Stimulated activated naive CD8-positive, alpha-beta T cell treated with anti-CD3 and anti-CD28 coated beads, Interleukin-15, amount 100 ng/mL, for 72 hours (primary cell): ENCODE data around the gene NDUFB10.
A peak's percentile ranks its signal among the peaks of the same experiment; 100 is the strongest.

Source experiments
- ATAC-seq: fragments of 150-1000 bp; cut with Tn5 transposase; 2 replicates; pipeline ENCODE4 v1.10.0; 2021; ENCODE audit warnings: mild to moderate bottlenecking, moderate library complexity
- DNase-seq, 2 donors: peaks; one replicate each; pipeline ENCODE4 v3.0.0; 2021 to 2022
- H3K27ac Mint-ChIP-seq, 2 donors: one replicate each; pipeline ENCODE4 v1.8.0; 2022; ENCODE audit warnings: mild to moderate bottlenecking in 2 of 2, mixed read lengths in 2 of 2, moderate library complexity in 2 of 2
- H3K27me3 Mint-ChIP-seq: one replicate; pipeline ENCODE4 v1.8.0; 2022; ENCODE audit warnings: mixed read lengths
- H3K4me1 Mint-ChIP-seq: one replicate; pipeline ENCODE4 v1.8.0; 2022; ENCODE audit warnings: mild to moderate bottlenecking, mixed read lengths
- H3K4me3 Mint-ChIP-seq, 2 donors: one replicate each; pipeline ENCODE4 v1.8.0; 2022; ENCODE audit warnings: mild to moderate bottlenecking in 2 of 2, mixed read lengths in 2 of 2, moderate library complexity in 1 of 2
- H3K9me3 Mint-ChIP-seq, 2 donors: one replicate each; pipeline ENCODE4 v1.8.0; 2022; ENCODE audit warnings: mixed read lengths in 2 of 2

NDUFB10 gene

GRCh38 chr16:1993731-1994131 lies 34.4 kb downstream of the NDUFB10 start:
- Mint-ChIP-seq H3K27ac (peak overlapping the region; percentile 19 to 54), H3K4me1 (peaks cover 46% of the 10 kb centered on the region), H3K27me3 (peaks cover 17% of the 10 kb centered on the region), H3K9me3 (no peaks in the 10 kb centered on the region), H3K4me3 (no peak overlapping the region)
- peak; percentile 10 for ATAC-seq
- DNase-seq: peak in 1 of 2 donors; percentile 44

GRCh38 chr16:1997494-1998359 lies 38.4 kb downstream of the NDUFB10 start:
- peak overlapping the region in 1 of 2 donors; percentile 49 for H3K27ac Mint-ChIP-seq
- H3K4me1 Mint-ChIP-seq: peaks cover 25% of the 10 kb centered on the region
- H3K9me3 Mint-ChIP-seq: no peaks in the 10 kb centered on the region
- H3K4me3 Mint-ChIP-seq: no peak overlapping the region
- H3K27me3 Mint-ChIP-seq: no peaks in the 10 kb centered on the region
- DNase-seq: no peak
- ATAC-seq: no peak

GRCh38 chr16:1998360-1998835 lies 39.1 kb downstream of the NDUFB10 start:
- DNase-seq: no peak
- no peak overlapping the region for H3K4me3 Mint-ChIP-seq
- no peak for ATAC-seq
- H3K27ac Mint-ChIP-seq: no peak overlapping the region
- no peaks in the 10 kb centered on the region for H3K27me3 Mint-ChIP-seq
- no peaks in the 10 kb centered on the region for H3K9me3 Mint-ChIP-seq
- H3K4me1 Mint-ChIP-seq: peaks cover 22% of the 10 kb centered on the region

GRCh38 chr16:1998852-1999801 lies 39.8 kb downstream of the NDUFB10 start:
- H3K4me3 Mint-ChIP-seq: no peak overlapping the region
- DNase-seq: no peak
- H3K27me3 Mint-ChIP-seq: no peaks in the 10 kb centered on the region
- no peaks in the 10 kb centered on the region for H3K9me3 Mint-ChIP-seq
- peaks cover 19% of the 10 kb centered on the region for H3K4me1 Mint-ChIP-seq
- ATAC-seq: no peak
- peak overlapping the region in 1 of 2 donors; percentile 76 for H3K27ac Mint-ChIP-seq

- Mint-ChIP-seq H3K4me1 (peaks cover 28% of the 10 kb centered on the region), H3K27me3 (no peaks in the 10 kb centered on the region), H3K9me3 (no peaks in the 10 kb centered on the region), H3K4me3 (no peak overlapping the region), H3K27ac (no peak overlapping the region)
- no peak for DNase-seq
- no peak for ATAC-seq
These were observed 40.7 kb downstream of the NDUFB10 start for GRCh38 chr16:1999866-2000514.

- H3K4me3 Mint-ChIP-seq: no peak overlapping the region
- ATAC-seq: no peak
These were observed 41.7 kb downstream of the NDUFB10 start for GRCh38 chr16:2001035-2001434.

GRCh38 chr16:2001456-2002355 lies 42.4 kb downstream of the NDUFB10 start:
- ATAC-seq: no peak
- no peak for DNase-seq
- Mint-ChIP-seq H3K4me3 (no peak overlapping the region), H3K27me3 (no peaks in the 10 kb centered on the region), H3K4me1 (peaks cover 36% of the 10 kb centered on the region), H3K27ac (no peak overlapping the region), H3K9me3 (no peaks in the 10 kb centered on the region)

More at GRCh38 chr16:2001035-2001434, 41.7 kb downstream of the NDUFB10 start:
- H3K4me1 Mint-ChIP-seq: peaks cover 36% of the 10 kb centered on the region
- no peak for DNase-seq
- peak overlapping the region in 1 of 2 donors; percentile 45 for H3K27ac Mint-ChIP-seq
- H3K9me3 Mint-ChIP-seq: no peaks in the 10 kb centered on the region
- no peaks in the 10 kb centered on the region for H3K27me3 Mint-ChIP-seq

- no peaks in the 10 kb centered on the region for H3K9me3 Mint-ChIP-seq
These were observed 43.3 kb downstream of the NDUFB10 start for GRCh38 chr16:2002406-2003230.

GRCh38 chr16:2003231-2003826 lies 44.0 kb downstream of the NDUFB10 start:
- H3K4me3 Mint-ChIP-seq: no peak overlapping the region
- H3K9me3 Mint-ChIP-seq: no peaks in the 10 kb centered on the region
- H3K27me3 Mint-ChIP-seq: no peaks in the 10 kb centered on the region
- ATAC-seq (no peak), DNase-seq (no peak)
- peaks cover 46% of the 10 kb centered on the region for H3K4me1 Mint-ChIP-seq
- H3K27ac Mint-ChIP-seq: no peak overlapping the region

More at GRCh38 chr16:2002406-2003230, 43.3 kb downstream of the NDUFB10 start:
- ATAC-seq: no peak
- Mint-ChIP-seq H3K4me1 (peaks cover 39% of the 10 kb centered on the region), H3K27me3 (no peaks in the 10 kb centered on the region), H3K27ac (peak overlapping the region in 1 of 2 donors; percentile 59), H3K4me3 (no peak overlapping the region)
- no peak for DNase-seq

- Mint-ChIP-seq H3K27ac (no peak overlapping the region), H3K9me3 (no peaks in the 10 kb centered on the region), H3K27me3 (no peaks in the 10 kb centered on the region), H3K4me3 (peak overlapping the region in 1 of 2 donors; percentile 13), H3K4me1 (peaks cover 53% of the 10 kb centered on the region)
- ATAC-seq (peak; percentile 87), DNase-seq (peak; percentile 87 to 90)
These were observed 44.7 kb downstream of the NDUFB10 start for GRCh38 chr16:2003827-2004641.

GRCh38 chr16:2004795-2005517 lies 45.6 kb downstream of the NDUFB10 start:
- H3K4me3 Mint-ChIP-seq: peak overlapping the region in 1 of 2 donors; percentile 46
- DNase-seq (no peak), ATAC-seq (no peak)
- no peaks in the 10 kb centered on the region for H3K9me3 Mint-ChIP-seq
- H3K4me1 Mint-ChIP-seq: peaks cover 53% of the 10 kb centered on the region
- no peak overlapping the region for H3K27ac Mint-ChIP-seq
- no peaks in the 10 kb centered on the region for H3K27me3 Mint-ChIP-seq

GRCh38 chr16:2005646-2006045 lies 46.3 kb downstream of the NDUFB10 start:
- H3K9me3 Mint-ChIP-seq: no peaks in the 10 kb centered on the region
- peaks cover 59% of the 10 kb centered on the region for H3K4me1 Mint-ChIP-seq
- peak overlapping the region in 1 of 2 donors; percentile 70 for H3K4me3 Mint-ChIP-seq
- no peak for ATAC-seq
- DNase-seq: no peak
- H3K27ac Mint-ChIP-seq: peak overlapping the region in 1 of 2 donors; percentile 80
- H3K27me3 Mint-ChIP-seq: no peaks in the 10 kb centered on the region
